ENCODE measurements around the gene ARID5B. TPM values are rescaled to one million over a fixed set of nuclear protein-coding genes. Genes with fewer than 3 reads are reported as not detected.
A peak's percentile ranks its signal among the peaks of the same experiment; 100 is the strongest.

ARID5B gene
- total and polyA plus RNA-seq, 2 of the 4 experiments (the other 2 are of a cell fraction) = 41.0 to 125 TPM

GRCh38 chr10:61971003-61971325 lies 69.5 kb downstream of the ARID5B start:
- H3K4me1 ChIP-seq (ENCODE audit: control insufficient read depth, insufficient read depth, low read length) = peaks cover 12% of the 10 kb centered on the region
- H2AFZ ChIP-seq (replicated peaks; ENCODE audit: low read length, poor library complexity) = no peak overlapping the region
- H3K23ac ChIP-seq (ENCODE audit: low read depth, low read length) = no peak overlapping the region; the same call in 1 of the 2 replicates
- ChIA-PET POLR2A (ENCODE audit: unreplicated experiment) (no interaction called here), CTCF (no interaction called here)
- in situ Hi-C loops (cut with MboI; ENCODE audit: low sequenced_read_pairs) (no loop called here), dilution Hi-C loops (cut with HindIII; ENCODE audit: low sequenced_read_pairs, unreplicated experiment) (no loop called here), intact Hi-C loops (cut with micrococcal nuclease) (no loop called here)
- H3K79me1 ChIP-seq (ENCODE audit: low read depth in 1 of 2, low read length in 2 of 2) = peaks cover 29 to 73% of the 10 kb centered on the region in 2 experiments
- no peak overlapping the region for H2BK20ac ChIP-seq (ENCODE audit: low read depth, low read length)
- no TSS peak for BruUV-seq (replicated peaks)
- no peak overlapping the region for H4K91ac ChIP-seq (ENCODE audit: insufficient read depth, low read depth, low read length)
- no peak overlapping the region for H3K9ac ChIP-seq (ENCODE audit: low read depth, low read length)
- peak overlapping the region; percentile 57; the same call in 1 of the 2 replicates for H3K18ac ChIP-seq (ENCODE audit: low read depth, low read length)
- H3K27me3 ChIP-seq (ENCODE audit: control insufficient read depth, insufficient read depth, low read length) = no peaks in the 10 kb centered on the region
- peak overlapping the region; percentile 13; the same call in 1 of the 2 replicates for H3K4ac ChIP-seq (ENCODE audit: low read depth, low read length)
- ATAC-seq (ENCODE audit: low read depth) = no peak
- peak overlapping the region; percentile 45 to 53; a peak in 1 of 4 replicates for H4K8ac ChIP-seq (ENCODE audit: low read depth in 2 of 2, low read length in 2 of 2)
- H4K20me1 ChIP-seq (ENCODE audit: insufficient read depth, low read length) = peaks cover 14% of the 10 kb centered on the region; the same call in 1 of the 2 replicates
- H3K14ac ChIP-seq (replicated peaks; ENCODE audit: low read depth, low read length) = no peak overlapping the region
- no peaks in the 10 kb centered on the region for H3K9me3 ChIP-seq (ENCODE audit: control insufficient read depth, insufficient read depth, low read length)
- peak overlapping the region; percentile 70 for H2BK5ac ChIP-seq (ENCODE audit: low read depth, low read length, poor library complexity, severe bottlenecking)
- peak overlapping the region; percentile 3; the same call in 1 of the 2 replicates for H3K27ac ChIP-seq (ENCODE audit: insufficient read depth, low read length)
- DNase-seq = peak; percentile 22
- H2AK9ac ChIP-seq (replicated peaks; ENCODE audit: low read depth, low read length, poor library complexity) = no peak overlapping the region
- peaks cover 12% of the 10 kb centered on the region for H3K36me3 ChIP-seq (ENCODE audit: control insufficient read depth, insufficient read depth, low read length)
- H4K5ac ChIP-seq (ENCODE audit: low read depth, low read length) = peak overlapping the region; percentile 48; the same call in 1 of the 2 replicates
- peaks cover 3% of the 10 kb centered on the region for H3K9me1 ChIP-seq (ENCODE audit: insufficient read depth, low read length)
- TF ChIP-seq RAD21 (IDR thresholded peaks at IDR 0.05; ENCODE audit: low read length) (no peak), RCOR1 (IDR thresholded peaks at IDR 0.05; ENCODE audit: insufficient replicate concordance, low read length) (no peak), CTCF (conservative IDR thresholded peaks at IDR 0.05; ENCODE audit: low read depth, low read length) (no peak), MAZ (IDR thresholded peaks at IDR 0.05; ENCODE audit: borderline replicate concordance, low read depth, low read length) (no peak), ELK1 (IDR thresholded peaks at IDR 0.05; ENCODE audit: borderline replicate concordance, low read depth, low read length) (no peak), NFE2L2 (IDR thresholded peaks at IDR 0.05; ENCODE audit: low read depth, low read length) (no peak), MXI1 (IDR thresholded peaks at IDR 0.05; ENCODE audit: borderline replicate concordance, low read depth, low read length) (no peak), POLR2A (IDR thresholded peaks at IDR 0.05; ENCODE audit: low read depth, low read length) (no peak)
- H3K56ac ChIP-seq (ENCODE audit: extremely low read depth, insufficient read depth, low read length) = no peak overlapping the region
- H2BK15ac ChIP-seq (ENCODE audit: low read depth, low read length) = no peak overlapping the region
- H2AK5ac ChIP-seq (ENCODE audit: low read depth, low read length) = no peak overlapping the region
- H3K4me2 ChIP-seq (ENCODE audit: low read depth, low read length) = peak overlapping the region; percentile 84
- H2BK120ac ChIP-seq (ENCODE audit: low read depth, low read length) = no peak overlapping the region
- no peak overlapping the region for H3K4me3 ChIP-seq (ENCODE audit: insufficient read depth, low read depth, low read length)
